SK-N-SH treated with all-trans-retinoic acid at 6 μM for 48 hours (cell line): Measurements from ENCODE around the gene KMT2A.

Experiments used
- ATAC-seq: fragments of 200-7000 bp; cut with Tn5 transposase; 3 replicates; pipeline ENCODE4 v1.9.1; 2020; ENCODE audit warnings: mild to moderate bottlenecking, moderate library complexity
- ARNTL ChIP-seq: fragments of 450-650 bp; formaldehyde crosslinking; IDR thresholded peaks from 2 replicates; pipeline ENCODE4 v1.5.0; 2020; ENCODE audit warnings: low read depth, mild to moderate bottlenecking, moderate library complexity, borderline replicate concordance
- BACH2 ChIP-seq: fragments of 250-450 bp; sonication (Bioruptor Pico); IDR thresholded peaks from 2 replicates; pipeline ENCODE4 v1.9.0; 2021; ENCODE audit warnings: mild to moderate bottlenecking, borderline replicate concordance
- CREB5 ChIP-seq: fragments of 250-450 bp; sonication (Bioruptor Pico); IDR thresholded peaks from 2 replicates; pipeline ENCODE4 v1.5.1; 2020; ENCODE audit warnings: low read depth, mild to moderate bottlenecking, moderate library complexity
- CSDC2 ChIP-seq: fragments of 250-450 bp; sonication (Bioruptor Pico); IDR thresholded peaks from 2 replicates; pipeline ENCODE4 v1.5.0; 2020; ENCODE audit warnings: mild to moderate bottlenecking, moderate library complexity
- CSRNP3 ChIP-seq: fragments of 250-450 bp; sonication (Bioruptor Pico); IDR thresholded peaks from 2 replicates; pipeline ENCODE4 v1.5.1; 2021; ENCODE audit warnings: mild to moderate bottlenecking, moderate library complexity
- GLIS3 ChIP-seq: fragments of 250-450 bp; sonication (Bioruptor Pico); IDR thresholded peaks from 2 replicates; pipeline ENCODE4 v1.5.0; 2020; ENCODE audit warnings: mild to moderate bottlenecking, moderate library complexity
- OSR1 ChIP-seq: fragments of 250-450 bp; sonication (Bioruptor Pico); IDR thresholded peaks from 2 replicates; pipeline ENCODE4 v1.8.0; 2022; ENCODE audit warnings: moderate library complexity, mild to moderate bottlenecking, inconsistent platforms
- PATZ1 ChIP-seq: fragments of 250-450 bp; sonication (Bioruptor Pico); IDR thresholded peaks from 2 replicates; pipeline ENCODE4 v1.8.0; 2020; ENCODE audit warnings: mild to moderate bottlenecking, moderate library complexity, borderline replicate concordance
- POU6F1 ChIP-seq: fragments of 250-450 bp; sonication (Bioruptor Pico); IDR thresholded peaks from 2 replicates; pipeline ENCODE4 v1.8.0; 2021; ENCODE audit warnings: low read depth, mild to moderate bottlenecking, moderate library complexity, borderline replicate concordance
- PPARA ChIP-seq: fragments of 250-450 bp; sonication (Bioruptor Pico); IDR thresholded peaks from 2 replicates; pipeline ENCODE4 v1.5.0; 2020; ENCODE audit warnings: mild to moderate bottlenecking, borderline replicate concordance
- SNAI2 ChIP-seq: fragments of 250-450 bp; sonication (Bioruptor Pico); IDR thresholded peaks from 2 replicates; pipeline ENCODE4 v1.5.0; 2020; ENCODE audit warnings: mild to moderate bottlenecking, moderate library complexity
- TCF4 ChIP-seq: fragments of 250-450 bp; sonication (Bioruptor Pico); IDR thresholded peaks from 2 replicates; pipeline ENCODE4 v1.8.0; 2021; ENCODE audit warnings: mild to moderate bottlenecking, moderate library complexity, borderline replicate concordance
- TSHZ2 ChIP-seq: fragments of 250-450 bp; sonication (Bioruptor Pico); IDR thresholded peaks from 2 replicates; pipeline ENCODE4 v1.5.0; 2020; ENCODE audit warnings: mild to moderate bottlenecking, moderate library complexity
- ZC3H10 ChIP-seq: fragments of 250-450 bp; sonication (Bioruptor Pico); IDR thresholded peaks from 2 replicates; pipeline ENCODE4 v1.5.1; 2021; ENCODE audit warnings: mild to moderate bottlenecking, moderate library complexity
- ZFP3 ChIP-seq: fragments of 250-450 bp; sonication (Bioruptor Pico); IDR thresholded peaks from 2 replicates; pipeline ENCODE4 v1.5.0; 2020; ENCODE audit warnings: mild to moderate bottlenecking, moderate library complexity
- ZFP30 ChIP-seq: fragments of 450-650 bp; formaldehyde crosslinking; IDR thresholded peaks from 2 replicates; pipeline ENCODE4 v1.5.0; 2022; ENCODE audit warnings: mild to moderate bottlenecking, moderate library complexity
- ZNF70 ChIP-seq: fragments of 450-650 bp; formaldehyde crosslinking; IDR thresholded peaks from 2 replicates; pipeline ENCODE4 v1.5.0; 2020; ENCODE audit warnings: mild to moderate bottlenecking, moderate library complexity

The KMT2A gene

GRCh38 chr11:118544010-118544646 is 107.8 kb downstream of the KMT2A start:
- ATAC-seq: no peak
- TF ChIP-seq CSDC2 (no peak), CREB5 (CRISPR knock-in tag) (no peak), OSR1 (CRISPR knock-in tag) (no peak), POU6F1 (no peak), ZNF70 (CRISPR knock-in tag) (no peak), CSRNP3 (no peak), PPARA (CRISPR knock-in tag) (no peak), TSHZ2 (CRISPR knock-in tag) (no peak), SNAI2 (CRISPR knock-in tag) (no peak), PATZ1 (CRISPR knock-in tag) (no peak), ZFP3 (CRISPR knock-in tag) (no peak), ARNTL (CRISPR knock-in tag) (no peak), TCF4 (CRISPR knock-in tag) (no peak), ZC3H10 (no peak), GLIS3 (no peak), ZFP30 (CRISPR knock-in tag) (no peak), BACH2 (CRISPR knock-in tag) (no peak)

GRCh38 chr11:118544647-118545010 is 108.3 kb downstream of the KMT2A start:
- no peak for ATAC-seq

More at GRCh38 chr11:118544647-118545010, 108.3 kb downstream of the KMT2A start:
- TF ChIP-seq GLIS3: no peak
- TF ChIP-seq BACH2 (CRISPR knock-in tag): no peak
- no peak for TF ChIP-seq ZFP30 (CRISPR knock-in tag)
- TF ChIP-seq CSRNP3: no peak
